Activated CD4-positive, alpha-beta T cell treated with anti-CD3 and anti-CD28 coated beads, Interleukin-2, amount 50 U/mL, for 1 hour (primary cell): ENCODE results near the gene RHNO1.
"Not testable (repeated sequence)": the region's sequence is repeated elsewhere in the genome, so short reads cannot be mapped to it uniquely, and the experiment has no call there.

Experiments used
- DNase-seq: peaks from one replicate; pipeline ENCODE4 v3.0.0-alpha.2; 2020

Gene RHNO1

GRCh38 chr12:2858944-2859421 is 18.0 kb upstream of the RHNO1 start:
- DNase-seq, result no peak

- DNase-seq, result no peak
Measured at GRCh38 chr12:2860170-2860569, 16.9 kb upstream of the RHNO1 start.

- DNase-seq, result no peak
Measured at GRCh38 chr12:2862876-2863275, 14.1 kb upstream of the RHNO1 start.

- not testable (repeated sequence) for DNase-seq
Measured at GRCh38 chr12:2863402-2863801, 13.6 kb upstream of the RHNO1 start.

- DNase-seq, result no peak
Measured at GRCh38 chr12:2864198-2864597, 12.8 kb upstream of the RHNO1 start.

DNA sequence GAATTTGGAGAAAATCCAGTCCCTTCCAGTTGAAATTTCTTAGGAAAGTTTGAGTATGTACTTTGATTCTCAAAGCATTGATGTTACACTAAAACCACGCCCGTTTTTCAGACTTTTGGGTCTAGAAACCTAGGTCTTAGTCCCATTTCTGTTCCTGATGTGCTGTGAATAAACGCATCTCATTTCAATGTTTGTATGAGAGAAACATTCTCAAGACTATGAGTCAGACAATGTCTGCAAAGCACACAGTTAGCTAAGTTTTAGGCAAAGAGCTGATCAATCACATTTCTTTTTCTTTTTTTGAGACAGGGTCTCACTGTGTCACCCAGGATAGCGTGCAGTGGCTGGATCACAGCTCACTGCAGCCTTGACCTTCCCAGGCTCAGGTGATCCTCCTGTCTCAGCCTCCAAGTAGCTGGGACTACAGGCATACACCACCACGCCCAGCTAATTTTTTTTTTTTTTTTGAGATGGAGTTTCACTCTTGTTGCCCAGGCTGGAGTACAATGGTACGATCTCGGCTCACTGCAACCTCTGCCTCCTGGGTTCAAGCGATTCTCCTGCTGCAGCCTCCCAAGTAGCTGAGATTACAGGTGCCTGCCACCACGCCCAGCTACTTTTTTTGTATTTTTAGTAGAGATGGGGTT is 7.9 kb upstream of the RHNO1 start:
- not testable (repeated sequence) for DNase-seq

GRCh38 chr12:2876431-2877046 is 484 bp upstream of the RHNO1 start:
- no peak for DNase-seq

GRCh38 chr12:2877953-2878732 is 1.1 kb downstream of the RHNO1 start:
- DNase-seq, result no peak

DNA sequence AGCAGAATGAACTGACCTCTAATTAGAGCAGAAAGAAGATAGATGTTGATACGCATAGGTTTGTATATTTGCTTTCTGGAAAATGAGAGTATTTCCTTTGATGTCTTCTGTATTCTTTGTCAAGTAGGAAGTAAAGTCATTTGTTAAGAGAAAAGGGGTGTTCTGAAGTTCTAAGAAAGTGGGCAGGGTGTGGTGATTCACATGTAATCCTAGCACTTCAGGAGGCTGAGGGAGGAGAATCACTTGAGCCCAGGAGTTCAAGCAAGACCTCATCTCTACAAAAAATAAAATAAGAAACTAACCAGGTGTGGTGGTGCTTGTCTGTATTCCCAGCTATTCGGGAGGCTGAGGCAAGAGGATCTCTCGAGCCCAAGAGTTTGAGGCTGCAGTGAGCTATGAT is 2.8 kb downstream of the RHNO1 start:
- DNase-seq, result no peak

DNA sequence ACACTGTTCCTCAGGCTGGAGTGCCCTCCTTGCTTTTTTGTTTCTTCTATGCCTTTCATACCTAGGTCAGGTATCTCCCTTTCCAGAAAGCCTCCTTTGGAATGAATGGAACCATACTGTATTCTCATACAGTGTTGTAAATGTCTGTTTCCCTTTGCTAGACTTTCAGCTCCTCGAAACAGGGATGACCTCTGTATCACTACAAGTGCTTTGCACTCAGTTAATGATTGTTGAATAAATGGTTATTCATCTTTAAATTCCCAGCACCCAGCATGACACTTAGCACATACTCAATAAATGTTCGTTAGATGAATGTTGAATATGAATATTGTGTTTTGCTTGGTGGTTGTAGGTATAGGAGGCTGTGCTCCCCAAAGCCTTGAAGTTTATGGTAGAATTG is 7.8 kb downstream of the RHNO1 start:
- DNase-seq, result no peak

DNA sequence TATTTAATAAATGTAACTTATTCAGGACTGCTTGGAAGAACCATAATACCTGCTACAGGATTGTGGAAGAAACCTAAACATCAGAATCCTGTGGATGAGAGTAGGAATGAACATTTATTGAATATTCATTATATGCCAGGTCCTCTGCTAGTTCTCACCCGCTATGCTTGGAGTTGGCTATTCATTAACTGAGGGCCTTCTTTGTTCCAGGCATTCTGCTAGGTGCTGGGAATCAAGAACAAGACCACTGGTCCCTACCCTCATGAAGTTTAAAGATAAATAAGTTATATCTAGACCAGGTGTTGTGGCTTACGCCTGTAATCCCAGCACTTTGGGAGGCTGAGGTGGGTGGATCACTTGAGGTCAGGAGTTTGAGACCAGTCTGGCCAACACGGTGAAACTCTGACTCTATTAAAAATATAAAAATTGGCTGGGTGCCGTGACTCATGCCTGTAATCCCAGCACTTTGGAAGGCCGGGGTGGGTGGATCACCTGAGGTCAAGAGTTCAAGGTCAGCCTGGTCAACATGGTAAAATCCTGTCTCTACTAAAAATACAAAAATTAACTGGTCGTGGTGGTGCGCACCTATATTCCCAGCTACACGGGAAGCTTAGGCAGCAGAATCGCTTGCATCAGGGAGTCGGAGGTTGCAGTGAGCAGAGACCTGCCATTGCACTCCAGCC is 9.9 kb downstream of the RHNO1 start:
- no peak for DNase-seq

DNA sequence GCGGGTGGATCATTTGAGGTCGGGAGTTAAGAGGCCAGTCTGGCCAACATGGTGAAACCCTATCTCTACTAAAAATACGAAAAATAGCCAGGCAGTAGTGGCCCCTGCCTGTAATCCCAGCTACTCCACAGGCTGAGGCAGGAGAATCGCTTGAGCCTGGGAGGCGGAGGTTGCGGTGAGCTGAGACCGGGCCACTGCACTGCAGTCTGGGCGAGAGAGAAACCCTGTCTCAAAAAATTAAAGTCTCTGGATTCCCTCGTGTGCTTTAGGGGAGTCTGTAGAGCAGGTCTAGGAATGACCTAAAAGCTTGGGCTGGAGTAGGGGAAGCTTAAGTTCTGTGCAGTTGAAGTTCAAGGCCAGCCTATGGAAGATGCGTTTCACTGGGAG is 13.0 kb downstream of the RHNO1 start:
- DNase-seq, result no peak

- peak; percentile 99 for DNase-seq
Measured at GRCh38 chr12:2890388-2891239, 13.6 kb downstream of the RHNO1 start, which contains the start of gene TULP3. TSS of gene TULP3 (plus strand) at chr12:2890891. CDS start at chr12:2890948, 57 bp downstream.

- peak; percentile 19 for DNase-seq
Measured at GRCh38 chr12:2891240-2892053, 14.4 kb downstream of the RHNO1 start.

- DNase-seq, result no peak
Measured at GRCh38 chr12:2892246-2892645, 15.2 kb downstream of the RHNO1 start.

GRCh38 chr12:2893007-2893406 is 16.0 kb downstream of the RHNO1 start:
- no peak for DNase-seq

DNA sequence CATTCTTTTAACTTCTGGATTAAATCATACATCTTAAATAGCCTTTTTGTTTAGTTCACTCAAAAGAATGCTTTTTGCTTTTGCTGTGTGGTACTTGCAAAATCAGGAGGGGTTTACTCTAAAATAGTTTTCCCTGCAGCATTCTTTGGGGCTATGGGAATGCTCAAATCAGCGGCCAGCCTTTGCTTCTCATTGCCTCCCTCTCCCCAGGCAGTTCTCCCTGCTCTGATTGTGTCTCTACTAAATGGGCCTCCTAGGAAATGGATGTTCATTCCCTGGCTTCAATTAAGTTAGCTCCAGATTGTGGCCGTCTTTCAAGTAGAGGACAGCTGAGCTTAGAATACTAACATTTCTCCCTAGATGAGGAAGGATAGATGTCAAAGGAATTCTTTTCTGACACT is 18.0 kb downstream of the RHNO1 start:
- no peak for DNase-seq

DNA sequence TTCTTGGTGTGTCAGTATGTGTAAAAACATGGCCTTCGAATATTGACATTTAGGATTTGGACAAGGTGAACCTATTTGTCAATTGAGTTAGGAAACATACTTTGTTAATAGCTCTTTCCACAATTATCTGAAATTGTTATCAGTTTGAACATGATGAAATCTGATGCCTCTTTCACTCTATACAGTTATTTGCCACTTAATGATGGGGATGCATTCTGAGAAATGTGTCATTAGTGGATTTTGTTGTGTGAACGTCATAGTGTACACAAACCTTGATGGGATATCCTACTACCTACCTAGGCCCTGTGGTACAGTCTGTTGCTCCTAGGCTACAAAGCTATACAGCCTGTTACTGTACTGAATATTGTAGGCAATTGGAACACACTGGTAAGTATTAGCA is 18.5 kb downstream of the RHNO1 start:
- DNase-seq, result no peak

GRCh38 chr12:2897418-2897817 is 20.4 kb downstream of the RHNO1 start:
- DNase-seq, result no peak

DNA sequence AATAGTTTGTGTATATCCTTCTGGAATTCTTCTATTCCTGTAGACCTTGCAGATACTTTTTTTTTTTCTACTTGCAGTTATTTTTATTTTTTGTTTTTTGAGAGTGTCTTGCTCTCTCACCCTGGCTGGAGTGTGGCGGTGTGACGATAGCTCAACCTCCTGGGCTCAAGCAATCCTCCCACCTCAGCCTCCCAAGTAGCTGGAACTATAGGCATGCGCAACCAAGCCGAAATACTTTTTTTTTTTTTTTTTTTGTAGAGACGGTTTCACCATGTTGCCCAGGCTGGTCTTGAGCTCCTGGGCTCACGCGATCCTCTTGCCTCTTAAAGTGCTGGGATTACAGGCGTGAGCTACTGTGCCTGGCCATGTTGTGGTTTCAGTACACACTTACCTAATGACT is 23.6 kb downstream of the RHNO1 start:
- no peak for DNase-seq

- no peak for DNase-seq
Measured at GRCh38 chr12:2902272-2902880, 25.4 kb downstream of the RHNO1 start.
